BE2C (cell line): ENCODE results near the gene EPN3.

Experiments
- DNase-seq: peaks from one replicate; pipeline ENCODE4 v3.0.0-alpha.2; 2020
- H3K27me3 ChIP-seq: fragments of 250-450 bp; sonication (Bioruptor Pico); 2 replicates; pipeline ENCODE4 v1.5.1; 2020; ENCODE audit warnings: mild to moderate bottlenecking
- H3K36me3 ChIP-seq: fragments of 250-450 bp; sonication (Bioruptor Pico); 2 replicates; pipeline ENCODE4 v1.5.1; 2020; ENCODE audit warnings: mild to moderate bottlenecking
- H3K4me1 ChIP-seq: fragments of 250-450 bp; sonication (Bioruptor Pico); 2 replicates; pipeline ENCODE4 v1.5.1; 2020
- H3K4me3 ChIP-seq: 2 replicates; pipeline ENCODE4 v1.5.1; 2011; ENCODE audit warnings: low read depth, low read length
- H3K9me3 ChIP-seq: fragments of 250-450 bp; sonication (Bioruptor Pico); 2 replicates; pipeline ENCODE4 v1.5.1; 2020
- TF ChIP-seq, protein P1 (sequence below): IDR thresholded peaks from 2 replicates; pipeline ENCODE4 v1.5.1; 2012; ENCODE audit warnings: mild to moderate bottlenecking, low read depth, low read length

The EPN3 gene

DNA sequence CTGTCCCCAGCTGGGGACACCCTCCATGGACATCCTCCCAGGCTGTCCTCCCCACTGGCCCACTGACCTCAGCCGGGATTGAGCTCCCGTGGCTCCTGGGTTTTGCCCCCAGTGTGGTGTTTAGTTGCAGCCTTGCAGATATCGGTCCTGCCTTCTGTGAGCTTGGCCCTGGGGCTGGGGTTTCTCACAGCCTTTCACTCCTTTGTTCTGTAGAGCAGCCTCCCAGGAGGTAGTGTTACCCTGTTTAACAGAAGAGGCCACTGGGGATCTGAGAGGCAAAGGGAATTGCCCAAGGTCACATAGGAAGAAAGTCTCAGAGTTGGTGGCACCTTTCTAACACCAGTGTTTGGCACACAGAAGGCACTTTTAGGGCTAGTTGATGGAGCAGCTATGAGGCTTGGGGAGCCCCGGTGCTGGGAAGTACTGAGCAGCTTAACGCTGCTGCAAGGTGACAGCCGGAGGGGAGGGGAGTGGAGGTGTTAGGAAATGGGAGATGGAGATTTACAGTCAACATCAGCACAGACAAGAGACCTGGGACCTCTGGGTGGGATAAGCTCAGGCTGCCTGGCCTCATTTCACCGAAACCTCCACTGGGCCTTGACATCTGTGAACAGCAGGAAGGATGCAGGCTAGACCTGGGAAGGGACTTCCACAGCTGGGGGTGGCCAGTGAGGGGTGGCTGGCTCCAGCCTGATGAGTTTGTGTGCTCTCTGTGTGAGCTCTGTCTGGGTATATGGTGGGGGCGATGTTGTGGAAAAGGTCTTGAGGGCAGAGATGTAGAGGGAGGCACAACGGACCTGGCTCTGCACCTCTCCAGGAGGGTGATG, 54.1 kb downstream of the EPN3 start:
- Histone ChIP-seq H3K36me3 (no peaks in the 10 kb centered on the region), H3K27me3 (no peaks in the 10 kb centered on the region), H3K4me3 (no peak overlapping the region), H3K4me1 (peaks cover 8% of the 10 kb centered on the region), H3K9me3 (no peaks in the 10 kb centered on the region)
- TF ChIP-seq, protein P1, sequence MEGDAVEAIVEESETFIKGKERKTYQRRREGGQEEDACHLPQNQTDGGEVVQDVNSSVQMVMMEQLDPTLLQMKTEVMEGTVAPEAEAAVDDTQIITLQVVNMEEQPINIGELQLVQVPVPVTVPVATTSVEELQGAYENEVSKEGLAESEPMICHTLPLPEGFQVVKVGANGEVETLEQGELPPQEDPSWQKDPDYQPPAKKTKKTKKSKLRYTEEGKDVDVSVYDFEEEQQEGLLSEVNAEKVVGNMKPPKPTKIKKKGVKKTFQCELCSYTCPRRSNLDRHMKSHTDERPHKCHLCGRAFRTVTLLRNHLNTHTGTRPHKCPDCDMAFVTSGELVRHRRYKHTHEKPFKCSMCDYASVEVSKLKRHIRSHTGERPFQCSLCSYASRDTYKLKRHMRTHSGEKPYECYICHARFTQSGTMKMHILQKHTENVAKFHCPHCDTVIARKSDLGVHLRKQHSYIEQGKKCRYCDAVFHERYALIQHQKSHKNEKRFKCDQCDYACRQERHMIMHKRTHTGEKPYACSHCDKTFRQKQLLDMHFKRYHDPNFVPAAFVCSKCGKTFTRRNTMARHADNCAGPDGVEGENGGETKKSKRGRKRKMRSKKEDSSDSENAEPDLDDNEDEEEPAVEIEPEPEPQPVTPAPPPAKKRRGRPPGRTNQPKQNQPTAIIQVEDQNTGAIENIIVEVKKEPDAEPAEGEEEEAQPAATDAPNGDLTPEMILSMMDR = no peak
- DNase-seq = no peak

DNA sequence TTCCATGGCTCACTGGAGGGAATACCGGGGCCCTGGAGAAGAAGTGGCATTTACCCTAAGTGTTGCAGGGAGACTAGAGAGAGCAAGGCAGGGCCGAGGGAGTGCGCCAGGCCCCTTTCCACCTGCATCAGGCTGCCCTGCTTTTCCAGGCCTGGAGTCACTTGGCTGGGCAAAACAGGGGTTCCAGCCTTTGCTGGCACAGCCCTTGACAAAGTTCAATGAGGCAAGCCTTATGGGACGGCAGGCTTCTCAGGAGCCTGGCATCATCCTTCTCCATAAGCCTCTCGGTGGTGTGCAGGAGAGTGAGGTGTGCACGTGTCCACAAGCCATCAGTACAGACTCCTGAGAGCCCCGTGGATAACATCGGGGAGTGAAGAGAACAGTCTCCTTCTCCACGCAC, 55.0 kb downstream of the EPN3 start:
- TF ChIP-seq, protein P1 = no peak
- Histone ChIP-seq H3K36me3 (no peaks in the 10 kb centered on the region), H3K4me1 (peaks cover 8% of the 10 kb centered on the region), H3K9me3 (no peaks in the 10 kb centered on the region), H3K4me3 (no peak overlapping the region), H3K27me3 (no peaks in the 10 kb centered on the region)
- no peak for DNase-seq

DNA sequence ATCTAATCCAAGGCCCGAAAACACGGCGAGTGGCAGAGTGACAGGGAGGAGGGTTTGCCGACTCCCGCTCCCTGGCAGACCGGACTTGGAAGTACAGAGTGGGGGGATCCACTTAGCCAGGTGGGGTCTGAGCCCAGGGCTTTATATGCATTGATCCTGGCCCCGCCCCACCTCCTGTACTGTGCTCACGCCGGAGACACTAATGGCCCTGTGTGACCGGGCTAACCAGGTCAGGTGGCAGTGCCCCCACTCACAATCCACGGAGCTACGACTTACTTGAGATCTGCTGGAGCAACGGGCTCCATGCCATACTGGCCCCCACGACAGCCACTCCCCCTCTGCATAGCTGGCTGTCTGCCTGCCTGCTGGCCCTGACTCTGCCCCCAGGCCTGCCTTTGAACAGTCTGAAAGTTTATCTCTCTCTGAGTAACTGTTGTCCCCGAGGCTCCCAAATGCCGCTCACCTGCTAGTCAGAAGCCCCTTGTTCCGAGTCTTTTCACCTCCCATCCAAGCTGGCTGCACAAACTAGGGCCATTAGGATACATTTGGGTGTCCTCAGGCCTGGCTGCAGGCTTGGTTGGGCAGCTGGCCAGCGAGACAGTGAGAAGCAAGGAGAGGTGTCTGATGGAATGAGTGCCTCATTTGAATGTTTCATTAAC, 56.0 kb downstream of the EPN3 start:
- Histone ChIP-seq H3K4me1 (peaks cover 16% of the 10 kb centered on the region), H3K27me3 (no peaks in the 10 kb centered on the region), H3K4me3 (no peak overlapping the region), H3K9me3 (no peaks in the 10 kb centered on the region), H3K36me3 (no peaks in the 10 kb centered on the region)
- peak; percentile 58 for DNase-seq
- TF ChIP-seq, protein P1 = no peak

DNA sequence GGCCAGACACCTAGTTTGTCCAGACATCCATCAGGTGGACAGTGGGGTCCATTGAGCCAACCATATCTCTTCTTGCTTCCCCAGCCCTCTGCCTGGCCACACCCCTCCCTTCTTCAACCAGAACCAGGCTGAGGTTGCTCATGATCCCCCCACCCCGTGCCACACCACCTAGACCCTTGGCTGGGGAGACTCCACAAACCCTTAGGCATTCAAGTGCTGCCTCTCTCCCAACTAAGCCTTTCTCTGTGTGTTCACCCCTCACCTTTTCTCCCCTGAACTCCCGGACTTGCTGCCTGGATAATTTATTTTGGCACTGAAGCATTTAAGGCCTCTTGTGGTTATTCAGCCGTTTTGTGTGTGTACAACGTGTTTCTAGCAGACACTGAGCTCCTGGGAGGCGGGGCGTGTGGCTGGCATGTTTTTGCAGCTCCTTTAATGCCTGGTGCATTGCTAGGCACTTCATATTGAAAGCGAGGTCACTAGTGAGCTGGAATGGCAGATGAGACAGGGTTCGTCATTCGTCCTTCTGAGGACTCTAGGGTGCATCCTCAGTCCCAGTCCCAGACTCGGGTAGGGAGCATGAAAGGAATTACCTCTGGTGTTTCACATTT, 56.7 kb downstream of the EPN3 start:
- peaks cover 20% of the 10 kb centered on the region for H3K4me1 ChIP-seq
- H3K27me3 ChIP-seq = no peaks in the 10 kb centered on the region
- TF ChIP-seq, protein P1 = no peak
- H3K36me3 ChIP-seq = no peaks in the 10 kb centered on the region
- DNase-seq = no peak
- no peaks in the 10 kb centered on the region for H3K9me3 ChIP-seq
- H3K4me3 ChIP-seq = no peak overlapping the region

DNA sequence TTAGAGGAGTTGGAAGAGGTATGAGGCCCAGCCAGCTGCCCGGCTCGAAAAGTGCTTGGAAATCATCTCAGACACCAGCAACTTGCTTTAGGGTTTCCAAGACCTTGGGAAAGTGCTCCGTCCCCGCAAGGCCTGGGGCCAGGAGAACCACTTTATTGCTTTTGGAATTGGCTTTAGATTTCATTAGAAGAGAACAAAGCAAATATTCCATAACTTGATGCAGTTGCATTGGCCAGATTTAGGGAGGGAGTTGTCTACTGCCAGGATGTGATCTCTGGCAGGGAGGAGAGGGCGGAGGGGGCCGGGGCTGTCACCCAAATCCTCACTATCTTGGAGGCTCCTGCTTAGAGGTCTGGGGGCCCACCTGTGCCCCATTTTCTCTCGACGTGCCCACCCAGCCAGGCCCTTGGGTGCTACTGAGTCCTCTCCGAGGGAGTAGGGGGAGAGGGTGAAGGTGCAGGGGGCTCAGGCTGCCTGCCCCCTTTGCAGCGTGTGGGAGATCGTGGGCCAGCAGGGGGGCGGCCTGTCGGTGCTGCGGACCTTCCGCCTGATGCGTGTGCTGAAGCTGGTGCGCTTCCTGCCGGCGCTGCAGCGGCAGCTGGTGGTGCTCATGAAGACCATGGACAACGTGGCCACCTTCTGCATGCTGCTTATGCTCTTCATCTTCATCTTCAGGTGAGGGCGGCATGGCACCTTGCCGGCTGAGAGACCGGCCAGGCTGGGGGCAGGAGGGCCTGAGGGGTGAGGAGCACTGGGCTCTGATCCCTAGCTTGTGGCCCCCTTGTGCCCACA, 58.6 kb downstream of the EPN3 start:
- TF ChIP-seq, protein P1 = no peak
- Histone ChIP-seq H3K27me3 (no peaks in the 10 kb centered on the region), H3K36me3 (no peaks in the 10 kb centered on the region), H3K4me1 (peaks cover 24% of the 10 kb centered on the region), H3K4me3 (no peak overlapping the region), H3K9me3 (no peaks in the 10 kb centered on the region)
- no peak for DNase-seq
